ENCODE results near the gene PRCP.

Gene PRCP

GRCh38 chr11:82792822-82793569, 107.2 kb downstream of the PRCP start:
- H3K4me1 ChIP-seq (ENCODE audit: insufficient read depth, poor library complexity, severe bottlenecking), result no peaks in the 10 kb centered on the region
- no peaks in the 10 kb centered on the region for H3K9me3 ChIP-seq (ENCODE audit: severe bottlenecking)
- H3K27ac ChIP-seq (ENCODE audit: poor library complexity, severe bottlenecking), result no peak overlapping the region
- H3K4me3 ChIP-seq (ENCODE audit: severe bottlenecking), result no peak overlapping the region
- TF ChIP-seq CTCF (IDR thresholded peaks at IDR 0.05; ENCODE audit: poor library complexity, severe bottlenecking), result no peak
- H3K27me3 ChIP-seq (ENCODE audit: insufficient read depth, poor library complexity, severe bottlenecking), result no peaks in the 10 kb centered on the region
- no peak for ATAC-seq (ENCODE audit: low read depth)
- H3K36me3 ChIP-seq (ENCODE audit: low read depth), result no peaks in the 10 kb centered on the region
- DNase-seq (ENCODE audit: low spot score), result no peak

- H3K27me3 ChIP-seq (ENCODE audit: insufficient read depth, poor library complexity, severe bottlenecking), result no peaks in the 10 kb centered on the region
These were observed 107.9 kb downstream of the PRCP start for GRCh38 chr11:82792319-82792718.

GRCh38 chr11:82791779-82792178, 108.5 kb downstream of the PRCP start:
- Histone ChIP-seq H3K36me3 (ENCODE audit: low read depth) (no peaks in the 10 kb centered on the region), H3K27ac (ENCODE audit: poor library complexity, severe bottlenecking) (no peak overlapping the region), H3K9me3 (ENCODE audit: severe bottlenecking) (no peaks in the 10 kb centered on the region), H3K4me3 (ENCODE audit: severe bottlenecking) (no peak overlapping the region), H3K27me3 (ENCODE audit: insufficient read depth, poor library complexity, severe bottlenecking) (no peaks in the 10 kb centered on the region), H3K4me1 (ENCODE audit: insufficient read depth, poor library complexity, severe bottlenecking) (no peaks in the 10 kb centered on the region)
- TF ChIP-seq CTCF (IDR thresholded peaks at IDR 0.05; ENCODE audit: poor library complexity, severe bottlenecking), result no peak
- no peak for ATAC-seq (ENCODE audit: low read depth)
- no peak for DNase-seq (ENCODE audit: low spot score)

More at GRCh38 chr11:82792319-82792718, 107.9 kb downstream of the PRCP start:
- H3K4me3 ChIP-seq (ENCODE audit: severe bottlenecking), result no peak overlapping the region
- no peak overlapping the region for H3K27ac ChIP-seq (ENCODE audit: poor library complexity, severe bottlenecking)
- ATAC-seq (ENCODE audit: low read depth), result no peak
- DNase-seq (ENCODE audit: low spot score), result no peak
- no peaks in the 10 kb centered on the region for H3K36me3 ChIP-seq (ENCODE audit: low read depth)
- TF ChIP-seq CTCF (IDR thresholded peaks at IDR 0.05; ENCODE audit: poor library complexity, severe bottlenecking), result no peak
- no peaks in the 10 kb centered on the region for H3K4me1 ChIP-seq (ENCODE audit: insufficient read depth, poor library complexity, severe bottlenecking)
- no peaks in the 10 kb centered on the region for H3K9me3 ChIP-seq (ENCODE audit: severe bottlenecking)

- no peak for TF ChIP-seq CTCF (IDR thresholded peaks at IDR 0.05; ENCODE audit: poor library complexity, severe bottlenecking)
- ATAC-seq (ENCODE audit: low read depth), result no peak
- no peak for DNase-seq (ENCODE audit: low spot score)
- no peaks in the 10 kb centered on the region for H3K4me1 ChIP-seq (ENCODE audit: insufficient read depth, poor library complexity, severe bottlenecking)
- H3K4me3 ChIP-seq (ENCODE audit: severe bottlenecking), result no peak overlapping the region
- no peaks in the 10 kb centered on the region for H3K36me3 ChIP-seq (ENCODE audit: low read depth)
- no peaks in the 10 kb centered on the region for H3K27me3 ChIP-seq (ENCODE audit: insufficient read depth, poor library complexity, severe bottlenecking)
- no peak overlapping the region for H3K27ac ChIP-seq (ENCODE audit: poor library complexity, severe bottlenecking)
- H3K9me3 ChIP-seq (ENCODE audit: severe bottlenecking), result no peaks in the 10 kb centered on the region
These were observed 109.3 kb downstream of the PRCP start for GRCh38 chr11:82790723-82791484.

- Histone ChIP-seq H3K27me3 (ENCODE audit: insufficient read depth, poor library complexity, severe bottlenecking) (no peaks in the 10 kb centered on the region), H3K36me3 (ENCODE audit: low read depth) (no peaks in the 10 kb centered on the region), H3K27ac (ENCODE audit: poor library complexity, severe bottlenecking) (no peak overlapping the region), H3K9me3 (ENCODE audit: severe bottlenecking) (no peaks in the 10 kb centered on the region), H3K4me1 (ENCODE audit: insufficient read depth, poor library complexity, severe bottlenecking) (no peaks in the 10 kb centered on the region), H3K4me3 (ENCODE audit: severe bottlenecking) (no peak overlapping the region)
- TF ChIP-seq CTCF (IDR thresholded peaks at IDR 0.05; ENCODE audit: poor library complexity, severe bottlenecking), result no peak
- DNase-seq (ENCODE audit: low spot score) (no peak), ATAC-seq (ENCODE audit: low read depth) (no peak)
These were observed 112.2 kb downstream of the PRCP start for GRCh38 chr11:82787981-82788380.

All from RWPE2 (cell line).